ENCODE measurements around the gene TGIF2. TPM values are rescaled to one million over a fixed set of nuclear protein-coding genes. Genes with fewer than 3 reads are reported as not detected.
A peak's percentile ranks its signal among the peaks of the same experiment; 100 is the strongest.

Gene TGIF2
- total RNA-seq, 6 experiments from 2014 or later: 3.2 to 7.8 (median 5.9) TPM

- ATAC-seq (no peak), DNase-seq (no peak)
- Histone ChIP-seq H3K36me3 (no peaks in the 10 kb centered on the region), H3K4me1 (no peaks in the 10 kb centered on the region), H3K4me3 (no peak overlapping the region), H3K27ac (no peak overlapping the region), H3K27me3 (no peaks in the 10 kb centered on the region), H3K9me3 (no peaks in the 10 kb centered on the region)
- 96% methylated on average over 6 of the region's 12 CpGs for WGBS (ENCODE audit: insufficient coverage, low coverage, low lambda C conversion rate, missing lambda C conversion rate)
- TF ChIP-seq POLR2A (IDR thresholded peaks at IDR 0.05): no peak
- no peak for TF ChIP-seq CTCF (IDR thresholded peaks at IDR 0.05)
- intact Hi-C loops (cut with DNase I): no loop called here
Measured at GRCh38 chr20:36547186-36548005, 26.0 kb upstream of the TGIF2 start.

GRCh38 chr20:36548006-36548315 is 25.4 kb upstream of the TGIF2 start:
- WGBS (ENCODE audit: insufficient coverage, low coverage, low lambda C conversion rate, missing lambda C conversion rate): 100% methylated on average over 1 of the region's 12 CpGs

GRCh38 chr20:36548704-36549627 is 24.4 kb upstream of the TGIF2 start:
- no peaks in the 10 kb centered on the region for H3K9me3 ChIP-seq
- H3K4me1 ChIP-seq: no peaks in the 10 kb centered on the region
- no peak for ATAC-seq
- no peaks in the 10 kb centered on the region for H3K27me3 ChIP-seq
- H3K4me3 ChIP-seq: no peak overlapping the region
- no peaks in the 10 kb centered on the region for H3K36me3 ChIP-seq
- DNase-seq: no peak
- no peak for TF ChIP-seq POLR2A (IDR thresholded peaks at IDR 0.05)
- no peak for TF ChIP-seq CTCF (IDR thresholded peaks at IDR 0.05)
- intact Hi-C loops (cut with DNase I): no loop called here
- H3K27ac ChIP-seq: no peak overlapping the region
- 60% methylated on average over 2 of the region's 23 CpGs for WGBS (ENCODE audit: insufficient coverage, low coverage, low lambda C conversion rate, missing lambda C conversion rate)

More at GRCh38 chr20:36548006-36548315, 25.4 kb upstream of the TGIF2 start:
- Histone ChIP-seq H3K4me3 (no peak overlapping the region), H3K9me3 (no peaks in the 10 kb centered on the region), H3K36me3 (no peaks in the 10 kb centered on the region), H3K27me3 (no peaks in the 10 kb centered on the region), H3K4me1 (no peaks in the 10 kb centered on the region), H3K27ac (no peak overlapping the region)
- intact Hi-C loops (cut with DNase I): no loop called here
- ATAC-seq: no peak
- no peak for DNase-seq
- TF ChIP-seq POLR2A (IDR thresholded peaks at IDR 0.05) (no peak), CTCF (IDR thresholded peaks at IDR 0.05) (no peak)

- no peak for TF ChIP-seq POLR2A (IDR thresholded peaks at IDR 0.05)
- TF ChIP-seq CTCF (IDR thresholded peaks at IDR 0.05): no peak
- no CpG with 5 or more reads among the region's 9 CpGs for WGBS (ENCODE audit: insufficient coverage, low coverage, low lambda C conversion rate, missing lambda C conversion rate)
- ATAC-seq (peak in 2 of 4 donors; percentile 11 to 24), DNase-seq (no peak)
- Histone ChIP-seq H3K27me3 (no peaks in the 10 kb centered on the region), H3K4me1 (no peaks in the 10 kb centered on the region), H3K27ac (no peak overlapping the region), H3K4me3 (no peak overlapping the region), H3K9me3 (no peaks in the 10 kb centered on the region), H3K36me3 (no peaks in the 10 kb centered on the region)
- intact Hi-C loops (cut with DNase I): no loop called here
Measured at GRCh38 chr20:36549628-36549941, 23.8 kb upstream of the TGIF2 start.

Data from right lobe of liver (tissue), 6 donors.